Hepatocyte (in vitro differentiated cells): ENCODE measurements around the gene RNF151.

Source experiments
- CTCF ChIP-seq: fragments of 200-600 bp; sonication (generic); IDR thresholded peaks from 2 replicates; pipeline ENCODE4 v1.5.1; 2016; ENCODE audit warnings: antibody characterized with exemption, mild to moderate bottlenecking; ENCODE audit not compliant: poor library complexity
- EZH2 ChIP-seq: fragments of 200-600 bp; sonication (generic); IDR thresholded peaks from 2 replicates; pipeline ENCODE4 v1.6.1; 2016; ENCODE audit warnings: antibody characterized with exemption, mild to moderate bottlenecking, borderline replicate concordance
- EZH2phosphoT487 ChIP-seq: fragments of 200-600 bp; sonication (generic); IDR thresholded peaks from one replicate; pipeline ENCODE4 v1.6.1; 2018; ENCODE audit warnings: antibody characterized with exemption, mild to moderate bottlenecking, low read depth, moderate library complexity; ENCODE audit not compliant: unreplicated experiment, severe bottlenecking

- TF ChIP-seq CTCF (no peak), EZH2phosphoT487 (no peak), EZH2 (no peak)
These were observed 1.2 kb upstream of the RNF151 start for GRCh38 chr16:1965396-1966001.
